ENCODE data around the gene ATRN.
A peak's percentile ranks its signal among the peaks of the same experiment; 100 is the strongest.

Gene ATRN

GRCh38 chr20:3674447-3674846, 203.6 kb downstream of the ATRN start:
- H3K4me3 ChIP-seq (replicated peaks in 1 of 2; ENCODE audit: low read depth in 2 of 2, low read length in 2 of 2): no peak overlapping the region
- TF ChIP-seq CTCF (IDR thresholded peaks at IDR 0.05; ENCODE audit: low read depth, low read length): no peak

GRCh38 chr20:3674995-3675900, 204.4 kb downstream of the ATRN start:
- DNase-seq (ENCODE audit: low read depth in 2 of 2): no peak
- TF ChIP-seq CTCF (IDR thresholded peaks at IDR 0.05; ENCODE audit: low read depth, low read length): no peak
- H3K4me3 ChIP-seq (replicated peaks in 1 of 2; ENCODE audit: low read depth in 2 of 2, low read length in 2 of 2): no peak overlapping the region

More at GRCh38 chr20:3674447-3674846, 203.6 kb downstream of the ATRN start:
- no peak for DNase-seq (ENCODE audit: low read depth in 2 of 2)

- DNase-seq (ENCODE audit: low read depth in 2 of 2): peak in 1 of 2 donors; percentile 65
- no peak overlapping the region for H3K4me3 ChIP-seq (replicated peaks in 1 of 2; ENCODE audit: low read depth in 2 of 2, low read length in 2 of 2)
- TF ChIP-seq CTCF (IDR thresholded peaks at IDR 0.05; ENCODE audit: low read depth, low read length): no peak
These were observed 206.9 kb downstream of the ATRN start for GRCh38 chr20:3677733-3678132.

- no peak for TF ChIP-seq CTCF (IDR thresholded peaks at IDR 0.05; ENCODE audit: low read depth, low read length)
- no peak for DNase-seq (ENCODE audit: low read depth in 2 of 2)
- H3K4me3 ChIP-seq (replicated peaks in 1 of 2; ENCODE audit: low read depth in 2 of 2, low read length in 2 of 2): no peak overlapping the region
These were observed 207.4 kb downstream of the ATRN start for GRCh38 chr20:3678198-3678597.

GRCh38 chr20:3678856-3679720, 208.3 kb downstream of the ATRN start:
- no peak for DNase-seq (ENCODE audit: low read depth in 2 of 2)
- TF ChIP-seq CTCF (IDR thresholded peaks at IDR 0.05; ENCODE audit: low read depth, low read length): no peak
- no peak overlapping the region for H3K4me3 ChIP-seq (replicated peaks in 1 of 2; ENCODE audit: low read depth in 2 of 2, low read length in 2 of 2)

GRCh38 chr20:3679749-3680700, 209.2 kb downstream of the ATRN start:
- H3K4me3 ChIP-seq (replicated peaks in 1 of 2; ENCODE audit: low read depth in 2 of 2, low read length in 2 of 2): peak overlapping the region in 1 of 2 donors; percentile 60
- peak; percentile 55 to 90 for DNase-seq (ENCODE audit: low read depth in 2 of 2)
- TF ChIP-seq CTCF (IDR thresholded peaks at IDR 0.05; ENCODE audit: low read depth, low read length): no peak
